ENCODE data around the gene GARIN5A. TPM values are rescaled to one million over a fixed set of nuclear protein-coding genes. Genes with fewer than 3 reads are reported as not detected.
A peak's percentile ranks its signal among the peaks of the same experiment; 100 is the strongest.

The GARIN5A gene
- total and polyA plus RNA-seq, 10 donors = 0.42 to 1.4 (median 0.54) TPM; not detected in 6

GRCh38 chr19:50512999-50513745, 36.5 kb upstream of the GARIN5A start:
- intact Hi-C loops (cut with DNase I; ENCODE audit: low total_unique reads) = no loop called here
- peaks cover 0 to 20% (median 13%) of the 10 kb centered on the region in 6 donors for H3K4me1 ChIP-seq
- peaks cover 0 to 46% (median 5%) of the 10 kb centered on the region in 7 donors for H3K27me3 ChIP-seq (replicated peaks in 1 of 7)
- TF ChIP-seq, protein P1, sequence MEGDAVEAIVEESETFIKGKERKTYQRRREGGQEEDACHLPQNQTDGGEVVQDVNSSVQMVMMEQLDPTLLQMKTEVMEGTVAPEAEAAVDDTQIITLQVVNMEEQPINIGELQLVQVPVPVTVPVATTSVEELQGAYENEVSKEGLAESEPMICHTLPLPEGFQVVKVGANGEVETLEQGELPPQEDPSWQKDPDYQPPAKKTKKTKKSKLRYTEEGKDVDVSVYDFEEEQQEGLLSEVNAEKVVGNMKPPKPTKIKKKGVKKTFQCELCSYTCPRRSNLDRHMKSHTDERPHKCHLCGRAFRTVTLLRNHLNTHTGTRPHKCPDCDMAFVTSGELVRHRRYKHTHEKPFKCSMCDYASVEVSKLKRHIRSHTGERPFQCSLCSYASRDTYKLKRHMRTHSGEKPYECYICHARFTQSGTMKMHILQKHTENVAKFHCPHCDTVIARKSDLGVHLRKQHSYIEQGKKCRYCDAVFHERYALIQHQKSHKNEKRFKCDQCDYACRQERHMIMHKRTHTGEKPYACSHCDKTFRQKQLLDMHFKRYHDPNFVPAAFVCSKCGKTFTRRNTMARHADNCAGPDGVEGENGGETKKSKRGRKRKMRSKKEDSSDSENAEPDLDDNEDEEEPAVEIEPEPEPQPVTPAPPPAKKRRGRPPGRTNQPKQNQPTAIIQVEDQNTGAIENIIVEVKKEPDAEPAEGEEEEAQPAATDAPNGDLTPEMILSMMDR (IDR thresholded peaks at IDR 0.05 in 8 of 11, conservative IDR thresholded peaks at IDR 0.05 in 3 of 11) = no peak
- TF ChIP-seq POLR2A (IDR thresholded peaks at IDR 0.05) (no peak), POLR2AphosphoS5 (IDR thresholded peaks at IDR 0.05) (no peak)
- no peak overlapping the region for H3K4me3 ChIP-seq
- 70 to 80% (median 72%) methylated on average over 12 of the region's 12 CpGs for WGBS, 5 donors
- H3K27ac ChIP-seq = no peak overlapping the region
- no peaks in the 10 kb centered on the region for H3K9me3 ChIP-seq
- peak; percentile 64 for DNase-seq
- H3K36me3 ChIP-seq = no peaks in the 10 kb centered on the region

GRCh38 chr19:50512112-50512998, 35.7 kb upstream of the GARIN5A start:
- no peaks in the 10 kb centered on the region for H3K9me3 ChIP-seq
- intact Hi-C loops (cut with DNase I; ENCODE audit: low total_unique reads) = no loop called here
- H3K4me1 ChIP-seq = peaks cover 0 to 20% (median 13%) of the 10 kb centered on the region in 6 donors
- peak overlapping the region in 3 of 8 donors; percentile 89 to 90 (median 89) for H3K27ac ChIP-seq
- H3K27me3 ChIP-seq (replicated peaks in 1 of 7) = peaks cover 0 to 39% (median 2%) of the 10 kb centered on the region in 7 donors
- DNase-seq = peak; percentile 89
- TF ChIP-seq, protein P1 (IDR thresholded peaks at IDR 0.05 in 8 of 11, conservative IDR thresholded peaks at IDR 0.05 in 3 of 11) = no peak
- TF ChIP-seq POLR2AphosphoS5 (IDR thresholded peaks at IDR 0.05) (peak in 1 of 3 donors; percentile 53), POLR2A (IDR thresholded peaks at IDR 0.05) (no peak)
- WGBS, 5 donors = 88 to 93% (median 91%) methylated on average over 30 to 36 of the region's 36 CpGs
- H3K36me3 ChIP-seq = no peaks in the 10 kb centered on the region
- H3K4me3 ChIP-seq = peak overlapping the region in 4 of 8 donors; percentile 59 to 81 (median 66)

- WGBS, 5 donors = 1 to 2% (median 1%) methylated on average over 37 to 69 of the region's 69 CpGs
- peaks cover 0 to 28% (median 0%) of the 10 kb centered on the region in 7 donors for H3K27me3 ChIP-seq (replicated peaks in 1 of 7)
- intact Hi-C loops (cut with DNase I; ENCODE audit: low total_unique reads) = no loop called here
- TF ChIP-seq, protein P1 (IDR thresholded peaks at IDR 0.05 in 8 of 11, conservative IDR thresholded peaks at IDR 0.05 in 3 of 11) = peak in 4 of 11 experiments; percentile 16 to 46 (median 20)
- TF ChIP-seq POLR2A (IDR thresholded peaks at IDR 0.05) (no peak), POLR2AphosphoS5 (IDR thresholded peaks at IDR 0.05) (peak; percentile 90 to 95 (median 92))
- peak within 1 kb of the TSS; percentile 32 to 90 (median 85) for H3K27ac ChIP-seq
- peaks cover 0 to 2% (median under 1%) of the 10 kb centered on the region in 6 donors for H3K36me3 ChIP-seq
- peak within 1 kb of the TSS; percentile 43 to 81 (median 62) for H3K4me3 ChIP-seq
- DNase-seq = peak; percentile 100
- H3K9me3 ChIP-seq = no peaks in the 10 kb centered on the region
- peaks cover 0 to 20% (median 13%) of the 10 kb centered on the region in 6 donors for H3K4me1 ChIP-seq
Observed at GRCh38 chr19:50511069-50511822, 34.6 kb upstream of the GARIN5A start, which contains the start of gene JOSD2. JOSD2 (minus strand) TSS chr19:50511191; CDS start chr19:50510431, 760 bp downstream.
